Esophagus muscularis mucosa (tissue), 4 donors: ENCODE measurements around the gene DPYSL3. TPM values are rescaled to one million over a fixed set of nuclear protein-coding genes. Genes with fewer than 3 reads are reported as not detected.

Source experiments
- DNase-seq: peaks from one replicate; pipeline ENCODE4 v3.0.0-alpha.2; 2017; ENCODE audit errors: extremely low spot score
- H3K27ac ChIP-seq, 4 donors: fragments of 200-600 bp; sonication (generic); replicated peaks in 1 of 4; 1 replicate in 3 of 4; 2 replicates in 1 of 4; pipeline ENCODE4 v1.5.1; 2016 to 2019; ENCODE audit warnings: mild to moderate bottlenecking in 1 of 4
- H3K27me3 ChIP-seq, 4 donors: fragments of 200-600 bp; sonication (generic); one replicate each; pipeline versions ENCODE4 v1.5.1 to v1.6.0; 2016 to 2019
- H3K36me3 ChIP-seq, 4 donors: fragments of 200-600 bp; sonication (generic); one replicate each; pipeline ENCODE4 v1.5.1; 2016 to 2019
- H3K4me1 ChIP-seq, 4 donors: fragments of 200-600 bp; sonication (generic); one replicate each; pipeline ENCODE4 v1.5.1; 2016 to 2019
- H3K4me3 ChIP-seq, 4 donors: fragments of 200-600 bp; sonication (generic); 1 replicate in 2 of 4; 2 replicates in 2 of 4; pipeline ENCODE4 v1.5.1; 2016 to 2019; ENCODE audit warnings: mild to moderate bottlenecking in 4 of 4, moderate library complexity in 1 of 4
- H3K9me3 ChIP-seq, 4 donors: fragments of 200-600 bp; sonication (generic); 1 replicate in 3 of 4; 2 replicates in 1 of 4; pipeline ENCODE4 v1.5.1; 2016 to 2019
- CTCF ChIP-seq, 3 experiments: fragments of 200-600 bp in 2 of 3; fragments of 450-650 bp in 1 of 3; sonication (generic) in 2 of 3; IDR thresholded peaks; one replicate each; pipeline ENCODE4 v1.5.1; 2017 to 2019; ENCODE audit warnings: antibody characterized with exemption in 3 of 3, mild to moderate bottlenecking in 2 of 3, moderate library complexity in 1 of 3
- EP300 ChIP-seq: sonication (generic); formaldehyde crosslinking; IDR thresholded peaks from one replicate; pipeline ENCODE4 v1.6.1; 2017; ENCODE audit warnings: antibody characterized with exemption
- POLR2A ChIP-seq: fragments of 450-650 bp; IDR thresholded peaks from one replicate; pipeline ENCODE4 v1.6.1; 2017; ENCODE audit warnings: antibody characterized with exemption, moderate library complexity, mild to moderate bottlenecking, low read depth
- POLR2AphosphoS5 ChIP-seq, 2 donors: sonication (generic); formaldehyde crosslinking; IDR thresholded peaks; one replicate each; pipeline ENCODE4 v1.6.1; 2017; ENCODE audit warnings: antibody characterized with exemption in 2 of 2
- WGBS: methylation state at CpG from one replicate; pipeline ENCODE4 v1.1.5; 2018; 5-methylcytosine and 5-hydroxymethylcytosine counted together
- intact Hi-C: fragments of 100-400 bp; cut with DNase I; formaldehyde crosslinking; loops from one replicate; pipeline ENCODE4 v1.15.1; 2023
- total RNA-seq, 4 donors: library from RNA; depleted of rRNA; stranded (reverse); fragments of >200 nt; gene quantifications; one replicate each; pipeline versions ENCODE4 v1.1.0 to v1.2.1, GENCODE V29; 2016

DPYSL3 gene
- total RNA-seq, 4 donors from 2014 or later: 295 to 449 (median 378) TPM

DNA sequence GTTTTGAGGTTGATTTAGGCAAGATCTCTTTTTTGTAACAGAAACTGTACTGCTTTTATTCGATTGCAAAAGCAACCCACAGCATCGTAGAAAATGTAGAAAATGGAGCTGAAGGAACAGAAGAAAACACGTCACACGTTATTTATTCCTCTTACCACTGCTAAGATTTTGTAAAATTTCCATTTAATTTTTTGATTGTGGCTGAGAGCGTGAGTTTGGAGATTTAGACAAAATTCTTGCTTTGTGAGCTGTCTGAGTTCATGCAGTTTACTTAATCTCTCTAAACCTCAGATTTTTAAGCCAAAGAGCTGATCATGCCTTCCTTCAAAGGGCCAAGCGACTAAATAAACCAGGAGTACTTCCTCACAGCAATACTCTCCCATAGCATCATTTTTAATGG is 24.8 kb downstream of the DPYSL3 start:
- Histone ChIP-seq H3K4me3 (peak overlapping the region in 1 of 4 donors; percentile 0), H3K9me3 (no peaks in the 10 kb centered on the region), H3K4me1 (peaks cover 41 to 86% (median 80%) of the 10 kb centered on the region in 4 donors), H3K27ac (peak overlapping the region; percentile 71 to 84 (median 79)), H3K27me3 (no peaks in the 10 kb centered on the region), H3K36me3 (no peaks in the 10 kb centered on the region)
- TF ChIP-seq EP300 (no peak), POLR2AphosphoS5 (IDR thresholded peaks at IDR 0.05) (no peak), POLR2A (no peak), CTCF (IDR thresholded peaks at IDR 0.05) (no peak)
- WGBS: 45% methylated on average over 6 of the region's 6 CpGs
- intact Hi-C loops: no loop called here
- DNase-seq: no peak

DNA sequence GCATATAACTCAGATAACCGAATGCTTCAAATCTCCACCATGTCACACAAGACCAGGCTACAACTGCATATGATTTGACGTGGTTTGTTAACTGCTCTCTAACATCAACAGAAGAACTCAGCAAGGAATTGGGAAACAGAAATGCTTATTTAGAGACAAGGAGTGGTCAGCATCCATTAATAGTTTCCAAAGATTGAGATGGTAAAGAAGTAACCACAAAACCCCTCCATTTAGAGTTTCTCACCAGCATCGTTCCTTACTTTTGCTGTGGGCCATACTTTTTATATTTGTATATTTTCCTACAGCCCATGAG is 25.2 kb downstream of the DPYSL3 start:
- peak overlapping the region; percentile 71 to 84 (median 79) for H3K27ac ChIP-seq
- H3K27me3 ChIP-seq: no peaks in the 10 kb centered on the region
- H3K36me3 ChIP-seq: no peaks in the 10 kb centered on the region
- DNase-seq: no peak
- H3K4me3 ChIP-seq: peak overlapping the region in 1 of 4 donors; percentile 0
- H3K9me3 ChIP-seq: no peaks in the 10 kb centered on the region
- intact Hi-C loops: no loop called here
- TF ChIP-seq EP300: no peak
- no peak for TF ChIP-seq POLR2AphosphoS5 (IDR thresholded peaks at IDR 0.05)
- TF ChIP-seq POLR2A: no peak
- TF ChIP-seq CTCF (IDR thresholded peaks at IDR 0.05): no peak
- WGBS: 17% methylated on average over 3 of the region's 3 CpGs
- peaks cover 45 to 86% (median 81%) of the 10 kb centered on the region in 4 donors for H3K4me1 ChIP-seq

- Histone ChIP-seq H3K36me3 (no peaks in the 10 kb centered on the region), H3K27me3 (no peaks in the 10 kb centered on the region), H3K4me1 (peaks cover 50 to 87% (median 85%) of the 10 kb centered on the region in 4 donors), H3K9me3 (no peaks in the 10 kb centered on the region), H3K4me3 (peak overlapping the region in 2 of 4 donors; percentile 0 to 4), H3K27ac (peak overlapping the region; percentile 71 to 84 (median 79))
- intact Hi-C loops: no loop called here
- DNase-seq: no peak
- TF ChIP-seq POLR2AphosphoS5 (IDR thresholded peaks at IDR 0.05) (peak; percentile 61 to 69), EP300 (no peak)
- WGBS: 4% methylated on average over 5 of the region's 5 CpGs
These were observed 25.7 kb downstream of the DPYSL3 start for GRCh38 chr5:147483961-147484707.

GRCh38 chr5:147483188-147483790 is 26.6 kb downstream of the DPYSL3 start:
- H3K27me3 ChIP-seq: no peaks in the 10 kb centered on the region
- H3K4me1 ChIP-seq: peaks cover 53 to 90% (median 87%) of the 10 kb centered on the region in 4 donors
- no peak for TF ChIP-seq POLR2AphosphoS5 (IDR thresholded peaks at IDR 0.05)
- intact Hi-C loops: no loop called here
- peak overlapping the region; percentile 71 to 84 (median 79) for H3K27ac ChIP-seq
- no peaks in the 10 kb centered on the region for H3K36me3 ChIP-seq
- WGBS: 62% methylated on average over 5 of the region's 5 CpGs
- H3K4me3 ChIP-seq: no peak overlapping the region
- no peaks in the 10 kb centered on the region for H3K9me3 ChIP-seq
- no peak for DNase-seq

- TF ChIP-seq CTCF (IDR thresholded peaks at IDR 0.05) (no peak), POLR2A (no peak), POLR2AphosphoS5 (IDR thresholded peaks at IDR 0.05) (no peak), EP300 (no peak)
- H3K27ac ChIP-seq: peak overlapping the region; percentile 71 to 84 (median 79)
- H3K9me3 ChIP-seq: no peaks in the 10 kb centered on the region
- H3K27me3 ChIP-seq: no peaks in the 10 kb centered on the region
- intact Hi-C loops: no loop called here
- no peaks in the 10 kb centered on the region for H3K36me3 ChIP-seq
- WGBS: 54% methylated on average over 7 of the region's 7 CpGs
- peaks cover 53 to 90% (median 87%) of the 10 kb centered on the region in 4 donors for H3K4me1 ChIP-seq
- DNase-seq: no peak
- H3K4me3 ChIP-seq: no peak overlapping the region
These were observed 27.1 kb downstream of the DPYSL3 start for GRCh38 chr5:147482706-147483180.
